PC-9 (cell line): ENCODE results near the gene RTL1. TPM values are rescaled to one million over a fixed set of nuclear protein-coding genes. Genes with fewer than 3 reads are reported as not detected.

Source experiments
- BruUV-seq: library from RNA; stranded (reverse); fragments of 400-500 nt; replicated peaks from 2 replicates; lab custom pipeline; 2021; lab: Mats Ljungman, UMichigan
- CTCF ChIA-PET: fragments of 300-600 bp; sonication (Branson Sonifier 250); formaldehyde crosslinking; loops from one replicate; lab custom pipeline; 2022; ENCODE audit warnings: antibody characterized with exemption; lab: Charles Lee
- POLR2A ChIA-PET: fragments of 300-600 bp; sonication (Branson Sonifier 250); formaldehyde crosslinking; loops from one replicate; lab custom pipeline; 2022; ENCODE audit warnings: antibody characterized with exemption; ENCODE audit not compliant: unreplicated experiment; lab: Charles Lee
- DNase-seq, 2 experiments: peaks; one replicate each; pipeline versions ENCODE4 v3.0.0 to v3.0.0-alpha.2; 2015 to 2022; ENCODE audit warnings: mixed read lengths in 1 of 2
- H2AFZ ChIP-seq: fragments of 200-600 bp; sonication (generic); 2 replicates; pipeline ENCODE4 v1.8.1; 2017; ENCODE audit warnings: antibody characterized with exemption
- H3F3A ChIP-seq: fragments of 200-600 bp; sonication (generic); 2 replicates; pipeline ENCODE4 v1.8.1; 2017; ENCODE audit warnings: antibody characterized with exemption, mild to moderate bottlenecking, low read depth; ENCODE audit not compliant: insufficient read depth
- H3K27ac ChIP-seq: fragments of 200-600 bp; sonication (generic); 2 replicates; pipeline ENCODE4 v1.6.1; 2016; ENCODE audit warnings: mixed run types
- H3K27me3 ChIP-seq: fragments of 200-600 bp; sonication (generic); 2 replicates; pipeline ENCODE4 v1.6.1; 2016; ENCODE audit warnings: low read depth, mixed run types; ENCODE audit not compliant: insufficient read depth
- H3K36me3 ChIP-seq: fragments of 200-600 bp; sonication (generic); 2 replicates; pipeline ENCODE4 v1.6.1; 2016; ENCODE audit warnings: low read depth, mixed run types
- H3K4me1 ChIP-seq: fragments of 200-600 bp; sonication (generic); replicated peaks from 2 replicates; pipeline ENCODE4 v1.6.1; 2016; ENCODE audit warnings: mixed run types; ENCODE audit not compliant: insufficient read depth
- H3K4me2 ChIP-seq: fragments of 200-600 bp; sonication (generic); 2 replicates; pipeline ENCODE4 v1.6.1; 2017; ENCODE audit warnings: mixed run types
- H3K4me3 ChIP-seq: fragments of 200-600 bp; sonication (generic); 2 replicates; pipeline ENCODE4 v1.6.1; 2016; ENCODE audit warnings: mixed run types
- H3K79me2 ChIP-seq: fragments of 200-600 bp; sonication (generic); 2 replicates; pipeline ENCODE4 v1.6.1; 2017; ENCODE audit warnings: low read depth, mixed run types
- H3K9me2 ChIP-seq: fragments of 200-600 bp; sonication (generic); 2 replicates; pipeline ENCODE4 v1.8.1; 2017; ENCODE audit warnings: mild to moderate bottlenecking; ENCODE audit not compliant: insufficient read depth
- H3K9me3 ChIP-seq: fragments of 200-600 bp; sonication (generic); 2 replicates; pipeline ENCODE4 v1.8.1; 2016; ENCODE audit warnings: low read depth; ENCODE audit not compliant: insufficient read depth
- H4K20me1 ChIP-seq: fragments of 200-600 bp; sonication (generic); 2 replicates; pipeline ENCODE4 v1.8.1; 2017; ENCODE audit not compliant: insufficient read depth
- EZH2 ChIP-seq: fragments of 200-600 bp; sonication (generic); IDR thresholded peaks from 2 replicates; pipeline ENCODE4 v1.8.0; 2017; ENCODE audit warnings: antibody characterized with exemption, low read depth
- intact Hi-C: fragments of 100-400 bp; cut with micrococcal nuclease; formaldehyde crosslinking; loops from one replicate; pipeline ENCODE4 v1.10.0; 2022; ENCODE audit not compliant: unreplicated experiment
- total RNA-seq: library from RNA; stranded (reverse); gene quantifications from 2 replicates; pipeline ENCODE4 v1.2.3, GENCODE V29; 2021
- TF ChIP-seq, protein P1 (sequence below): fragments of 200-600 bp; sonication (generic); conservative IDR thresholded peaks from 2 replicates; pipeline ENCODE4 v1.6.1; 2017; ENCODE audit warnings: mixed run types, antibody characterized with exemption, mild to moderate bottlenecking, moderate library complexity

RTL1 gene
- total RNA-seq, 1 experiment from 2014 or later, result not detected

DNA sequence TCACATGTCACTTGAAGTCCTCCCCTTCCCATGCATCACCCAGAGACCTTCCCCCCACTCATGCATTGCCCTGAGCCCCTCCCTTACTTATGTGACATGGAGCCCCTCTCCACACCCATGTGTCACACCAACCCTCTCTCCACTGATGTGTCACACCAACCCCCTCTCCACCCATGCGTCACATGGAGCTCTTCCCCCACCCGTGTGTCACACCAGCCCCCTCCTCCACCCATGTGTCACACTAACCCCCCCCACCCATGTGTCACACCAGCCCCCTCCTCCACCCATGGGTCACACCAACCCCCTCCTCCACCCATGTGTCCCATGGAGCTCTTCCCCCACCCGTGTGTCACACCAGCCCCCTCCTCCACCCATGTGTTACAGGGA, 30.4 kb downstream of the RTL1 start:
- no peaks in the 10 kb centered on the region for H4K20me1 ChIP-seq
- H3K9me3 ChIP-seq, result no peaks in the 10 kb centered on the region
- intact Hi-C loops, result no loop called here
- no peak for DNase-seq
- no peaks in the 10 kb centered on the region for H3K9me2 ChIP-seq
- ChIA-PET CTCF (no interaction called here), POLR2A (no interaction called here)
- H3K27me3 ChIP-seq, result 0 out of 2 replicates have a peak, but pooled peaks cover 2% of the 10 kb centered on the region
- no peaks in the 10 kb centered on the region for H3K79me2 ChIP-seq
- no peaks in the 10 kb centered on the region for H3K4me1 ChIP-seq
- H3K27ac ChIP-seq, result no peak overlapping the region
- no TSS peak for BruUV-seq
- no peak overlapping the region for H2AFZ ChIP-seq
- no peak for TF ChIP-seq EZH2
- TF ChIP-seq, protein P1, sequence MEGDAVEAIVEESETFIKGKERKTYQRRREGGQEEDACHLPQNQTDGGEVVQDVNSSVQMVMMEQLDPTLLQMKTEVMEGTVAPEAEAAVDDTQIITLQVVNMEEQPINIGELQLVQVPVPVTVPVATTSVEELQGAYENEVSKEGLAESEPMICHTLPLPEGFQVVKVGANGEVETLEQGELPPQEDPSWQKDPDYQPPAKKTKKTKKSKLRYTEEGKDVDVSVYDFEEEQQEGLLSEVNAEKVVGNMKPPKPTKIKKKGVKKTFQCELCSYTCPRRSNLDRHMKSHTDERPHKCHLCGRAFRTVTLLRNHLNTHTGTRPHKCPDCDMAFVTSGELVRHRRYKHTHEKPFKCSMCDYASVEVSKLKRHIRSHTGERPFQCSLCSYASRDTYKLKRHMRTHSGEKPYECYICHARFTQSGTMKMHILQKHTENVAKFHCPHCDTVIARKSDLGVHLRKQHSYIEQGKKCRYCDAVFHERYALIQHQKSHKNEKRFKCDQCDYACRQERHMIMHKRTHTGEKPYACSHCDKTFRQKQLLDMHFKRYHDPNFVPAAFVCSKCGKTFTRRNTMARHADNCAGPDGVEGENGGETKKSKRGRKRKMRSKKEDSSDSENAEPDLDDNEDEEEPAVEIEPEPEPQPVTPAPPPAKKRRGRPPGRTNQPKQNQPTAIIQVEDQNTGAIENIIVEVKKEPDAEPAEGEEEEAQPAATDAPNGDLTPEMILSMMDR, result no peak
- H3K4me3 ChIP-seq, result no peak overlapping the region
- no peaks in the 10 kb centered on the region for H3K36me3 ChIP-seq
- no peak overlapping the region for H3K4me2 ChIP-seq
- no peaks in the 10 kb centered on the region for H3F3A ChIP-seq

DNA sequence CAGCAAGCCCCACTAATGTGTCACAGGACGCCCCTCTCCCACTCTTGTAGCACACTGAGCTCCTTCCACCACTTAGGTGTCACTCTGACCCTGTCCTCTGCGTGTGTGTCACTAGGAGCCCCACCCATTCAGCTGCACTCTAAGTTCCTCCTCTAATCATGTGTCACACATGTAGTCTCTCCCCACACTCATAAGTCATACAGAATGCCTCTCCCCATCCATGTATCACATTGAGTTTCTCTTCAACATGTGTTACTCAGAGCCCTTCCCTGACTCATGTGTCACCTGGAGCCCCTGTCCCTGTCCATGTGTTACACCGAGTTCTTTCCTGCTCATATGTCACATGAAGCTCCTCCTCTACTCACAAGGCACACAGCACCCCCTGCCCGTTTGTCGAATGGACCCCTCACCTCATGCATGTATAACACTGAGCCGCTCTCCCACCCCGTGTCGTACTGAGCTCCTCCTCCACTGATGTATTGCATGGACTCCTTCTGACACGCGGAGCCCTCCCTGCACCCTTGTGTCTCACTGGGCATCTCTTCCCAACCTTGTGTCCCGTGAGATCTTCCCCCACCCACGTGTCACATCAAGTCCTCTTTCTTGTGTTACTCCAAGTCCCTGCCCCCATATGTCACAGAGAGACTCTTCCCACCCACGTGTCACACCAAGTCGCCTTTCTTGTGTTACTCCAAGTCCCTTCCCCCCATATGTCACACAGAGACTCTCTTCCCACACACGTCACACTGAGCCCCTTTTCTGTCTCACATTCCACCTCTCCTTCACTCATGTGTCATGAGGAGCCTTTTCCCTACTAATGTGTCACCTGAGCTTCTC, 31.0 kb downstream of the RTL1 start:
- ChIA-PET CTCF (no interaction called here), POLR2A (no interaction called here)
- H3K9me2 ChIP-seq, result no peaks in the 10 kb centered on the region
- H3F3A ChIP-seq, result no peaks in the 10 kb centered on the region
- no peaks in the 10 kb centered on the region for H3K27me3 ChIP-seq
- H3K4me1 ChIP-seq, result no peaks in the 10 kb centered on the region
- no peak for DNase-seq
- BruUV-seq, result no TSS peak
- H3K9me3 ChIP-seq, result no peaks in the 10 kb centered on the region
- no peak overlapping the region for H3K4me3 ChIP-seq
- H3K27ac ChIP-seq, result no peak overlapping the region
- H2AFZ ChIP-seq, result no peak overlapping the region
- no peaks in the 10 kb centered on the region for H4K20me1 ChIP-seq
- TF ChIP-seq, protein P1, result no peak
- no peak for TF ChIP-seq EZH2
- intact Hi-C loops, result no loop called here
- H3K4me2 ChIP-seq, result no peak overlapping the region
- H3K79me2 ChIP-seq, result no peaks in the 10 kb centered on the region
- no peaks in the 10 kb centered on the region for H3K36me3 ChIP-seq

DNA sequence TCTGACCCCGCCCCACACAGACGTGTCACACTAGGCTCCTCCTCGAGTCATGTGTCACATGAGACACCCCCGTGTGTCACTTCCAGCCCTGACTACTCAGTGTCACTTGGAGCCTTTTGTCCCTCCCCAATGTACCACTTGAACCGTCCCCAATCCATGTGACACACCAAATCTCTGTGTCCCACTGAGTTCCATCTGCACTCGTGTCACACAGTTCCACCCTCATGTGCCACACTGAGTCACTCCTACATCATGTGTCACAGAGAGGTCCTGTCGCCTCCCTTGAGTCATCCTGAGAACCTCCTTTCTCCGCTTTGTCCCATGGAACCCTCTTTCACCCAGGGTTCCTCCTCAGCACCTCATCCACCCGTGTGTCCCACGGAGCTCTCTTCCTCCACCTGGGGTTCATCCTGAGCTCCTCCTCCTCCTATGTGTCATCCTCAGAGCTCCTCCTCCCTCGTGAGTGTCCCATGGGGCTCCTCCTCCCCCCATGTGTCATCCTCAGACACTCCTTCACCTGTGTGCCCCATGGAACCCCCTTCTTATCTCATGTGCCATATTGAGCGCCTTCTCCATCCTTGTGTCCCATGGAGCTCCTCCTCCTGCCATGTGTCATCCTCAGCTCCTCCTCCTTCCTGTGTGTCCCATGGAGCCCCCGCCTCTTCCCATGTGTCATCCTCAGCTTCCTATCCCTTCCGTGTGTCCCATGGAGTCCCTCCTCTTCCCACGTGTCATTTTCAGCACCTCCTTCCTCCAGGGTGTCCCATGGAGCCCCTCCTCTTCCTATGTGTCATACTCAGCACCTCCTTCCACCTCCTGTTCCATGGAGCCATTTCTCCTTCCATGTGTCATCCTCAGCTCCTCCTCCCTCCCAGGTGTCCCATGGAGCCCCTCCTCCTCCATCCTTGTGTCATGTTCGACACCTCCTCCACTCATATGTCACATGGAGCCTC, 32.0 kb downstream of the RTL1 start:
- no peaks in the 10 kb centered on the region for H3K79me2 ChIP-seq
- H2AFZ ChIP-seq, result no peak overlapping the region
- no peaks in the 10 kb centered on the region for H3K9me2 ChIP-seq
- TF ChIP-seq EZH2, result no peak
- TF ChIP-seq, protein P1, result no peak
- no peak for DNase-seq
- no peaks in the 10 kb centered on the region for H4K20me1 ChIP-seq
- no peak overlapping the region for H3K27ac ChIP-seq
- BruUV-seq, result no TSS peak
- H3K4me3 ChIP-seq, result no peak overlapping the region
- H3F3A ChIP-seq, result no peaks in the 10 kb centered on the region
- ChIA-PET POLR2A (no interaction called here), CTCF (no interaction called here)
- 0 out of 2 replicates have a peak, but pooled peaks cover 3% of the 10 kb centered on the region for H3K27me3 ChIP-seq
- intact Hi-C loops, result no loop called here
- no peak overlapping the region for H3K4me2 ChIP-seq
- H3K9me3 ChIP-seq, result no peaks in the 10 kb centered on the region
- H3K36me3 ChIP-seq, result no peaks in the 10 kb centered on the region
- no peaks in the 10 kb centered on the region for H3K4me1 ChIP-seq
